Measurements from ENCODE around the gene GALNT7.

The GALNT7 gene

GRCh38 chr4:173191623-173192041, 23.0 kb downstream of the GALNT7 start:
- Histone ChIP-seq H3K4me1 (peaks cover 38% of the 10 kb centered on the region), H3K27ac (no peak overlapping the region), H3K36me3 (peaks cover 24% of the 10 kb centered on the region)

GRCh38 chr4:173192375-173193162, 24.0 kb downstream of the GALNT7 start:
- Histone ChIP-seq H3K27ac (no peak overlapping the region), H3K4me2 (peak overlapping the region; percentile 33), H3K4me3 (no peak overlapping the region)

More at GRCh38 chr4:173191623-173192041, 23.0 kb downstream of the GALNT7 start:
- Histone ChIP-seq H4K20me1 (peaks cover 100% of the 10 kb centered on the region), H3K9ac (no peak overlapping the region), H3K9me3 (peaks cover 6% of the 10 kb centered on the region), H3K4me3 (no peak overlapping the region), H3K27me3 (no peaks in the 10 kb centered on the region), H3K4me2 (no peak overlapping the region)
- TF ChIP-seq Cebpa-rat (IDR thresholded peaks at IDR 0.05), result no peak

GRCh38 chr4:173194157-173194556, 25.5 kb downstream of the GALNT7 start:
- H3K4me2 ChIP-seq, result peak overlapping the region; percentile 39; the same call in 1 of the 2 replicates
- no peak overlapping the region for H3K4me3 ChIP-seq
- H3K27ac ChIP-seq, result no peak overlapping the region
- H3K9ac ChIP-seq, result no peak overlapping the region
- peaks cover 100% of the 10 kb centered on the region for H4K20me1 ChIP-seq
- TF ChIP-seq Cebpa-rat (IDR thresholded peaks at IDR 0.05), result no peak
- no peaks in the 10 kb centered on the region for H3K27me3 ChIP-seq
- peaks cover 35% of the 10 kb centered on the region for H3K4me1 ChIP-seq
- peaks cover 21% of the 10 kb centered on the region for H3K36me3 ChIP-seq
- H3K9me3 ChIP-seq, result peaks cover 9% of the 10 kb centered on the region; the same call in 1 of the 2 replicates

More at GRCh38 chr4:173192375-173193162, 24.0 kb downstream of the GALNT7 start:
- no peaks in the 10 kb centered on the region for H3K27me3 ChIP-seq
- peaks cover 29% of the 10 kb centered on the region for H3K36me3 ChIP-seq
- H3K9ac ChIP-seq, result no peak overlapping the region
- H3K4me1 ChIP-seq, result peaks cover 35% of the 10 kb centered on the region
- TF ChIP-seq Cebpa-rat (IDR thresholded peaks at IDR 0.05), result no peak
- peaks cover 100% of the 10 kb centered on the region for H4K20me1 ChIP-seq
- H3K9me3 ChIP-seq, result peaks cover 9% of the 10 kb centered on the region

- peaks cover 13% of the 10 kb centered on the region; the same call in 1 of the 2 replicates for H3K9me3 ChIP-seq
- no peak for TF ChIP-seq Cebpa-rat (IDR thresholded peaks at IDR 0.05)
- peaks cover 100% of the 10 kb centered on the region for H4K20me1 ChIP-seq
- H3K9ac ChIP-seq, result no peak overlapping the region
- no peak overlapping the region for H3K4me3 ChIP-seq
- peak overlapping the region; percentile 39; the same call in 1 of the 2 replicates for H3K4me2 ChIP-seq
- no peak overlapping the region for H3K27ac ChIP-seq
- H3K27me3 ChIP-seq, result no peaks in the 10 kb centered on the region
- H3K4me1 ChIP-seq, result peaks cover 35% of the 10 kb centered on the region
- H3K36me3 ChIP-seq, result peaks cover 20% of the 10 kb centered on the region
Measured at GRCh38 chr4:173195109-173195508, 26.5 kb downstream of the GALNT7 start.

GRCh38 chr4:173199553-173199952, 30.9 kb downstream of the GALNT7 start:
- Histone ChIP-seq H3K4me2 (no peak overlapping the region), H3K9me3 (peaks cover 36% of the 10 kb centered on the region), H3K27ac (no peak overlapping the region), H3K9ac (no peak overlapping the region), H3K36me3 (peaks cover 47% of the 10 kb centered on the region), H3K27me3 (no peaks in the 10 kb centered on the region), H3K4me3 (no peak overlapping the region), H3K4me1 (peaks cover 11% of the 10 kb centered on the region), H4K20me1 (peaks cover 96% of the 10 kb centered on the region)
- no peak for TF ChIP-seq Cebpa-rat (IDR thresholded peaks at IDR 0.05)

- Histone ChIP-seq H3K36me3 (peaks cover 54% of the 10 kb centered on the region), H4K20me1 (peaks cover 96% of the 10 kb centered on the region), H3K9me3 (peaks cover 43% of the 10 kb centered on the region), H3K4me3 (no peak overlapping the region), H3K4me2 (no peak overlapping the region), H3K4me1 (peaks cover 4% of the 10 kb centered on the region), H3K27ac (no peak overlapping the region), H3K9ac (no peak overlapping the region), H3K27me3 (no peaks in the 10 kb centered on the region)
- no peak for TF ChIP-seq Cebpa-rat (IDR thresholded peaks at IDR 0.05)
Measured at GRCh38 chr4:173200103-173200884, 31.7 kb downstream of the GALNT7 start.

- Histone ChIP-seq H3K4me1 (no peaks in the 10 kb centered on the region), H4K20me1 (peaks cover 96% of the 10 kb centered on the region), H3K27me3 (no peaks in the 10 kb centered on the region), H3K27ac (no peak overlapping the region), H3K4me3 (no peak overlapping the region), H3K9me3 (peaks cover 55% of the 10 kb centered on the region), H3K9ac (no peak overlapping the region), H3K36me3 (peaks cover 57% of the 10 kb centered on the region), H3K4me2 (no peak overlapping the region)
- TF ChIP-seq Cebpa-rat (IDR thresholded peaks at IDR 0.05), result no peak
Measured at GRCh38 chr4:173202395-173202794, 33.8 kb downstream of the GALNT7 start.

GRCh38 chr4:173205656-173206055, 37.0 kb downstream of the GALNT7 start:
- no peak for TF ChIP-seq Cebpa-rat (IDR thresholded peaks at IDR 0.05)
- peaks cover 51% of the 10 kb centered on the region for H3K9me3 ChIP-seq
- no peaks in the 10 kb centered on the region for H3K4me1 ChIP-seq
- no peak overlapping the region for H3K9ac ChIP-seq
- no peak overlapping the region; the same call in 1 of the 2 replicates for H3K27ac ChIP-seq
- H3K36me3 ChIP-seq, result peaks cover 73% of the 10 kb centered on the region
- no peaks in the 10 kb centered on the region for H3K27me3 ChIP-seq
- H3K4me3 ChIP-seq, result no peak overlapping the region
- no peak overlapping the region for H3K4me2 ChIP-seq
- H4K20me1 ChIP-seq, result peaks cover 96% of the 10 kb centered on the region

- Histone ChIP-seq H4K20me1 (peaks cover 97% of the 10 kb centered on the region), H3K36me3 (peaks cover 56% of the 10 kb centered on the region), H3K4me3 (no peak overlapping the region), H3K9me3 (peaks cover 38% of the 10 kb centered on the region), H3K4me1 (no peaks in the 10 kb centered on the region), H3K9ac (no peak overlapping the region), H3K27ac (no peak overlapping the region), H3K27me3 (no peaks in the 10 kb centered on the region), H3K4me2 (no peak overlapping the region)
- no peak for TF ChIP-seq Cebpa-rat (IDR thresholded peaks at IDR 0.05)
Measured at GRCh38 chr4:173208420-173208819, 39.8 kb downstream of the GALNT7 start.

- peaks cover 42% of the 10 kb centered on the region for H3K36me3 ChIP-seq
- no peaks in the 10 kb centered on the region for H3K27me3 ChIP-seq
- 0 out of 2 replicates have a peak, but pooled peaks cover 8% of the 10 kb centered on the region for H3K4me1 ChIP-seq
- no peak overlapping the region for H3K9ac ChIP-seq
- TF ChIP-seq Cebpa-rat (IDR thresholded peaks at IDR 0.05), result no peak
- H3K4me3 ChIP-seq, result no peak overlapping the region
- H3K4me2 ChIP-seq, result no peak overlapping the region
- H3K9me3 ChIP-seq, result peaks cover 19% of the 10 kb centered on the region; the same call in 1 of the 2 replicates
- H3K27ac ChIP-seq, result no peak overlapping the region
- peaks cover 100% of the 10 kb centered on the region for H4K20me1 ChIP-seq
Measured at GRCh38 chr4:173211222-173211621, 42.6 kb downstream of the GALNT7 start.
